SHP77 treated with DMSO at 0.1 percent for 48 hours (cell line): ENCODE data around the gene PITHD1.
"Not testable (repeated sequence)": the region's sequence is repeated elsewhere in the genome, so short reads cannot be mapped to it uniquely, and the experiment has no call there.

Source experiments
- DNase-seq: peaks from one replicate; lab custom pipeline; 2025; lab: John Stamatoyannopoulos, UW

The PITHD1 gene

DNA sequence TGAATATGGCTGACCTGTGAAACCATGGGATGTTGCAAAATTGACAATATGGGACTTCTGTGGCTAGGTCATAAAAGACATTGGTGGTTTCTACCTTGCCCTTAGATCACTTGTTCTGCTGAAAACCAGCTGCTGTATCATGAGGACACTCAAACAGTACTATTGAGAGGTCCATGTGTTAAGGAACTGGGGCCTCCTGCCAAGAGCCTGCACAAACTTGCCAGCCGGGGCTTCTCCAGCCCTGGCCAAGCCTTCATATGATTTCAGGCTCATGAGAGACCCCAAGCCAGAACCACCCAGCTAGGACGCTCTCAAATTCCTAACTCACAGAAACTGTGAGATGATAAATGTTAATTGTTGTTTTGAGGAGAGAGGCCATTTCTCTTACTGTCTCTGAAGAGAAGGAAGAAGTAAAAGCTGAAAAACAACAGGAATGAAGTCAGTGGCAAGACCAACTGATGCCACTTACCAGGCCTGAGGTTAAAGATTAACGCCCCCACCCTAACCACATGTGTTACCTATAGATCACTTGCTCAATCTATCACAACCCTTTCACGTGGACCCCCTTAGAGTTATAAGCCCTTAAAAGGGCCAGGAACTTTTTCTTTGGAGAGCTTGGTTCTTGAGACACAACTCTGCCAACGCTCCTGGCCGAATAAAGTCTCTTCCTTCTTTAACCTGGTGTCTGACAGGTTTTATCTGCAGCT, 3.9 kb upstream of the PITHD1 start:
- DNase-seq, result no peak

DNA sequence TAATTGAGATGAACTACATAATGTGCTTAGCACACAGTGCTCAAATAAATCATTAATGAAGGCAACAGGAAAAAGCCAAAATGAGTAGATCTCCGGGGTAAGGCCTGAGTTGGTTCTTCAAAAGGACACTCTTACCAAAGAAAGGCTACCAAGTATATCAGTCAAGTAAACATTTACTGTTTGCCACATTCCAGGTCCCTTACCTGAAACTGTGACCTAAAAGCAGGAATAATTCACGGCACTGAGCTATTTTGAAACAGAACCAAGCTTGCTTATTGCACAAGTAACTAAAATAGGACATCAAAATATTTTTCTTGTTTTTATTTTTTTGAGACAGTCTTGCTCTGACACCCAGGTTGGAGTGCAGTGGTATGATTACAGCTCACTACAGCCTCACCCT, 2.0 kb upstream of the PITHD1 start:
- no peak for DNase-seq

DNA sequence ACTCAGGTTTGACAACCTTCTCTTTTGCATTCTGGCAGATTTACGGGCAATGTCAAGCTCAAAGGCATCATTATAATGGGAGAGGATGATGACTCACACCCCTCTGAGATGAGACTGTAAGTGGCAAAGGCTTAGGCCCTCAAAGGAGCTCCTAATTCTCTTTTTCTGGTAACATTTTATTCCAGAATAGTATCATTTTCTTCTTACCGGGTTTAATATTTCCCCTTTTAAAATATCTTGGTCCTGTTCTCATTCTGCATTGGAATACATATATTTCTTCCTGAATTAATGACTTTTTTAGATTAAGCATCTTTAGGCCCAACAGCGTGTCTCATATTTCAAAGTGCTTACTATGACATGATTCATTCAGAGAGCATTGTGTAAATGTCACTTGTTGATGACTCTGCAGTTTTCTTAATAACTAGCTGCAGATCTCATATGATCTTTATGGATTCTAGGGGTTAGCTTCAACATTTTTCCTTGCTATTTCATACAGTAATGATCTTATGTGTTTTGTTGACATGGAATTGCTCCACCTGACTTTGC, 1.7 kb downstream of the PITHD1 start:
- DNase-seq, result no peak

DNA sequence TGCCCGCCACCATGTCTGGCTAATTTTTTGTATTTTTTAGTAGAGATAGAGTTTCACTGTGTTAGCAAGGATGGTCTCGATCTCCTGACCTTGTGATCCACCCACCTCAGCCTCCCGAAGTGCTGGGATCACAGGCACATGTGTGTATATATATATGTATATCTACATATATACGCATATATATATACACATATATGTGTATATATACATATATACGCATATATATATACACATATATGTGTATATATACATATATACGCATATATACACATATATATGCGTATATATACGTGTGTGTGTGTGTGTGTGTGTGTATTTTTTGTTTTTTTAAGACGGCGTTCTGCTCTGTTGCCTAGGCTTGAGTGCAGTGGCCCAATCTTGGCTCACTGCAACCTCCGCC, 4.9 kb downstream of the PITHD1 start:
- DNase-seq, result not testable (repeated sequence)

DNA sequence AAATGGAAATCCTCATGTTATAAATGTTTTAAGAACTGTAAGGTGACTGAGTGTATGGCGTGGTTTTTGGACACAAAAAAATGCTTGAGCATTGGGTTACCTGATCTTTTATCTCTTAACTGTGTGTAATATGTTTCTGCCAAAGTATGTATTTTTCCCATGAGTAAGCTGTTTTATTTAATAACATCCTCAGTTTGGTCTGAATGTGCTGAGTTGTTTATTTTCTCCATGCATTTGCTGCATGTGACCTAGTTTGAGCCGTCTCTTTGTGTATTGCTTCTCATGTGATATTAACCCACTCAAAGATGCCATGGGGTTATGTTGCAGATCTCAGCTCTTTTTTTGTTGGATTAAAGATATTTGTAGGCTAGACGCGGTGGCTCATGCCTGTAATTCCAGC, 6.6 kb downstream of the PITHD1 start:
- DNase-seq, result no peak

DNA sequence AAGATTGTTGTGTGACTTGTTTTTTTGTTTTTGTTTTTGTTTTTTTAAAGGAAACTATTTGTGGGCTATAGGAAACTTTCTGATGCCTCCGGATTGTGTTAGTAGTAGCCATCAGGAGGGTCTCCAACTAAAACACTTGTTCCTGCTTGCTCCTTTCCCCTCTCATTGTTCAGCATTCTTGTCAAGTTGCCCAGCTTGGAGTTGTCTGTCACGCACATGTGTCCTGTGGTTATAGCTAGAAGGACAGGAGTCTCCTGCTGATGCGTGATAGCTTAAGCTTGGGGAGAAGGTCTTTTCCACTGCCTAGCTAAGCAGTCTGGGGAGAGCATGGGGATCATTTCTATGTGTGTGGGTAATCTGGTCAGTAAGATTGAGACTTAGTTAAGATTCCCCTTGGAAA, 9.5 kb downstream of the PITHD1 start:
- no peak for DNase-seq

DNA sequence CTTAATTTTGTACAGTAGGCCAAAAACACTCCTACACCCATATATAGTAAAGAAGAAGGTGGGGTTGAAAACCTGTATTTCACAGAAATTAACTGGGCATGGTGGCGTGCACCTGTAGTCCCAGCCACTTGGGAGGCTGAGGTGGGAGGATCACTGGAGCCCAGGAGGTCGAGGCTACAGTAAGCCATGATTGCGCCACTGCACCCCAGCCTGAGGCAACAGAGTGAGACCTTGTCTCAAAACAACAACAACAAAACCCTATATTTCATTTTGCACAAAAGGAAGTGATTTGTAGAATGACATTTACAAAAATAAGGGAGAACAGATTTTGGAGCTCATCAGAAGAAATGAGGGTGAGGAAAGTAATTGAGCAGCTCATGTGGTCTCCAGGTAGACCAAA, 10.5 kb downstream of the PITHD1 start:
- no peak for DNase-seq

DNA sequence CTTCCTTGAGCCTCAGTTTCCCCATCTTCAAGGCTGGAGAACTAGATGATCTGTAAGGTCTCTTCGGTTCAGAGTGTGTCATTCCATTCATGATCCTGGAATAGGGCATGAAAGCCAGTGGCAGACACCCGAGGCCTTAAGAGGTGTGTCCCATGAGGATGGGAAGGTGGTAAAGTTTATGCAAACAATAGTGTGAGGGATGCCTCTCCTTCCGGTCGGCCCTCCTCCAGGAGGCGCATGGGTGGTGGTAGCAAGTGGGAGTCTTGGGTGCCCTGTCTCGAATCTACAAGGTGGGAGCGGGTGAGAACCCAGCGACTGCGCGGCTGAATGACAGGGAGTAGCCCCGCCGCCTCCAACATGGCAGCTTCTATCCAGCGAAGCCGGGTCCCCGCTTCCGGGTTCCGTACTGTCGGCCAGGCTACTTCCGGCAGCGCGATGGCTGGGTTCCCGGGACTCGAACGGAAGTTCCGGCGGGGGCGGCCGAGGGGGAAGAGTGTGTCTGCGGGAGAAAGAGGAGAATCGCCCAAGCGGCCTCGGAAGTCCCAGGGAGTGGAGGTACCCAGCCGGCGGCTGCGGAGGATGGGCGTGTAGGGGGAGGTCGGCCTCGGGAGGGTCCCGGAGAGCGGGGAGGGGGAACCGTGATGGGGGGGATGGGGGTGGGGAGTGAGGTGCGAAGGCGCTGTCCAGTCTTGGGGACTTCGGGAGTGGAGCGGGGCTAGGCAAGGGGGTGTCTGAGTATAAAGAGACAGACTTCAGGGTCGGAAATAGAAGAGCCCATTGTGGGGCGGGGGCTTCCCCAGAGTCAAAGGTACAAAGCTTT, 12.7 kb downstream of the PITHD1 start, which contains the start of gene LYPLA2:
TSS of gene LYPLA2 (plus strand) at position 450 of the 820 bp plus-strand sequence. CDS start 1,538 bp downstream, outside the sequence.
- DNase-seq, result peak; percentile 75

DNA sequence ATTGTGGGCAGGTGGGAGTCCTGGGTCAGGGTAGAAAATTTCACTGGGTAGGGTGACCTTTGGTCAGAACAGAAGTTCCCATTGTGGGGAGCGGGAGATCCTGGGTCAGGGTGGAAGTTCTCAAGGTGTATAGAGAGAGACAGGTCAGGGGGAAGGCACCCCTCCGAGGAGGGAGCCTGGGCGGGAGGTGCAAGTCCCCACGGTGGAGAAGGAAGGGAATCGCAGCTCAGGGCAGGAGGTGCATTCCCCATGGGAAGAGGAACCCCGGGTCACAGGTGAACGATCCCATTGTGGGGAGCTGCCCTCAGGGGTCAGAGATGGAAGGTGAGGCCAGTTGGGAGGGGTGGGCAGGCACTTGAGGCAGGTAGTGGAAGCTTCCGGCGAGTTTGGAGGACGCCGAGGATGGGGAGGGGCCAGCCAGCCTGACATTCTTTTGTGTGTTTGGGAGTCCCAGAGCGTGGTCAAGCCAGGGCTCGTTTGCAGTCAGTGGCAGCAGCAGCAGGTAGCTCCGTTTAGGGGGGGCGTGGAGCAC, 13.4 kb downstream of the PITHD1 start:
- DNase-seq, result no peak

DNA sequence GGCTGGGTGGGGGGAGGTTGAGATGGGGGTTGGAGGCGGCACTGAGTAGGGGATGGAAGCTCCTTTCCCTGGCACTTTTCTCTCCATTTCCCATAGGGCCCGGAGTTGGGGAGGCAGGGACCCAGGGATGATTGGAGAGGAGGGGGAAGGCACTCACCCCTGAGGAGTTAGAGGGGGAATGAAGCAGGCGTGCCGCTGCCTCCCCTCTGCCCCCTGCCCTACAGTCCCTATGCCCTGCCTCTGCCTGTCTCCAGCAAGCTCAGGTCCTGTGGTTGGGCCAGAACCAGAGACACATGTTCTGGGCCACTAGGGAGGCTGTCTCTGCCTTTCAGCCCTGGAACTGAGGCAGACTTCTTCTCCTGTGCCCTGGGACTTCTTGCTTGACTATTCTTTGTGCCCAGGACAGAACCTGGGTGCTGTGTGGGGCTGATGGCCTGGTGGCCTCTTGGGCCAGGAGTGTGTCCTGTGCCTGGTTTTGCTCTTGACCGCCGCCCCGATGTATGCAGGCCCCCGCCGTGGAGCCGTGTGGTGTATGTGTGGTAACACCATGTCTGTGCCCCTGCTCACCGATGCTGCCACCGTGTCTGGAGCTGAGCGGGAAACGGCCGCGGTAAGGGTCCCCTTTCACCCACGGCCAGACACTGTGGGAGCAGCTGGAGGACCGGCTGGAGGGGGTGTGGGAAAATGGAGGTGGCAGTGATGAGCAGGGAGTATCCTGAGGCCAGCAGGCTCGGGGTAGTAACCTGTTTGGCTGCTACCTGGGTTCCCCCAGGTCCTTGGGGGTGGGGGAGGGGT, 14.1 kb downstream of the PITHD1 start:
- DNase-seq, result no peak

DNA sequence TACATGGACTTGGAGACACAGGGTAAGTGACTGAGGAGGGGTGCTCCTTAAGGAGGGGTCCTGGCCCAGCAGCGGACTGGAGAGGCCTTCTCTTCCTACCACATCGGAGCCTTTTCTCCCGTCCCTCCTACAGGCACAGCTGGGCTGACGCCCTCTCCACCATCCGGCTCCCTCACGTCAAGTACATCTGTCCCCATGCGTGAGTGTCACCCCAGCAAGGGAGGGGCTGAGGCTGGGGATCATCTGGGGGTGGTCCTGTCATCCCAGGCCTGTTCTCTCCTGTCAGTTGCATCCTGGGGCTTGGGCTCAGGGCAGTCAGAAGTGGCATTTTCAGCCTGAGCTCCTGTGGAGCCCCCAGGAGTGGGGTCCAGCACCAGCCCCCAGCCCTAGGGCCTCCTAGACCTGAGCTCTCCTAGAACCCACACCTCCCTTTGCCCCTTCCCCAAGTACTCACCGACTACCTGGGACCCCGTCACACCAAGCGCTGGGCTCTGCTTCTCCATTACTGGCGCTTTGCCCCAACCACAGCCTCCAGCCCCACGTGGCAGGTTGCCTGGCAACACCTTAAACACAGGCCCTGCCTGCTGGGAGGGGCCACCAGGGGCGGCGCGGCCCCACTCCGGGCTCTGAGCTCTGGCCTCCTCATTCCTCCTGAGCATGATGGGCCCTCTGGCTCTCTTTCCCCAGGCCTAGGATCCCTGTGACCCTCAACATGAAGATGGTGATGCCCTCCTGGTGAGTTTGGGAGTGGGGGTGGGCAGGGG, 15.0 kb downstream of the PITHD1 start:
- no peak for DNase-seq

DNA sequence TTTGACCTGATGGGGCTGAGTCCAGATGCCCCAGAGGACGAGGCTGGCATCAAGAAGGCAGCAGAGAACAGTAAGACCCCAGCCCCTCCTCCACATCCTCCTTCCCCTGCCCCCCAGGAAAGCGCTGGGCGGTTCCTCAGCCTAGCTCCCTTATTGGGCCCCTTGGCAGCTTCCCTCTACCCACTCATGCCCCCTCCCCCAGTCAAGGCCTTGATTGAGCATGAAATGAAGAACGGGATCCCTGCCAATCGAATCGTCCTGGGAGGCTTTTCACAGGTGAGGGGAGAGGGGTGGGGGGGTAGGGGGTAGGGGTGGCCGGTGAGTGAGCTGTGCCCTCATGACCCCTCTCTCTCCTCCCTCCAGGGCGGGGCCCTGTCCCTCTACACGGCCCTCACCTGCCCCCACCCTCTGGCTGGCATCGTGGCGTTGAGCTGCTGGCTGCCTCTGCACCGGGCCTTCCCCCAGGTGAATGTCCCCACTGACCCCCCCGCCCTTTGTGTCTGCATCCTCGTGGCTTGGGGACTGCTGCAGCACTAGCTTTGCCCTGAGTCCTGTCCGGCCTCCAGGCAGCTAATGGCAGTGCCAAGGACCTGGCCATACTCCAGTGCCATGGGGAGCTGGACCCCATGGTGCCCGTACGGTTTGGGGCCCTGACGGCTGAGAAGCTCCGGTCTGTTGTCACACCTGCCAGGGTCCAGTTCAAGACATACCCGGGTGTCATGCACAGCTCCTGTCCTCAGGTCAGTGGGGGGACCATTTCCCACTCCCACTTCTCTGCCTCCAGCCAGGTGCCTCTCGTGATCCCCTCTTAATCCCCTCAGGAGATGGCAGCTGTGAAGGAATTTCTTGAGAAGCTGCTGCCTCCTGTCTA, 15.9 kb downstream of the PITHD1 start:
- DNase-seq, result no peak

DNA sequence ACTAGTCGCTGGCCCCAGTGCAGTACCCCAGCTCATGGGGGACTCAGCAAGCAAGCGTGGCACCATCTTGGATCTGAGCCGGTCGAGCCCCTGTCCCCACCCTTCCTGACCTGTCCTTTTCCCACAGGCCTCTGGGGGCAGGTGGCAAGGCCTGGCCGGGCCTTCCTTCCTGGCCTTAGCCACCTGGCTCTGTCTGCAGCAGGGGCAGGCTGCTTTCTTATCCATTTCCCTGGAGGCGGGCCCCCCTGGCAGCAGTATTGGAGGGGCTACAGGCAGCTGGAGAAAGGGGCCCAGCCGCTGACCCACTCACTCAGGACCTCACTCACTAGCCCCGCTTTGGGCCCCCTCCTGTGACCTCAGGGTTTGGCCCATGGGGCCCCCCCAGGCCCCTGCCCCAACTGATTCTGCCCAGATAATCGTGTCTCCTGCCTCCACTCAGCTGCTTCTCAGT, 16.5 kb downstream of the PITHD1 start:
- not testable (repeated sequence) for DNase-seq

DNA sequence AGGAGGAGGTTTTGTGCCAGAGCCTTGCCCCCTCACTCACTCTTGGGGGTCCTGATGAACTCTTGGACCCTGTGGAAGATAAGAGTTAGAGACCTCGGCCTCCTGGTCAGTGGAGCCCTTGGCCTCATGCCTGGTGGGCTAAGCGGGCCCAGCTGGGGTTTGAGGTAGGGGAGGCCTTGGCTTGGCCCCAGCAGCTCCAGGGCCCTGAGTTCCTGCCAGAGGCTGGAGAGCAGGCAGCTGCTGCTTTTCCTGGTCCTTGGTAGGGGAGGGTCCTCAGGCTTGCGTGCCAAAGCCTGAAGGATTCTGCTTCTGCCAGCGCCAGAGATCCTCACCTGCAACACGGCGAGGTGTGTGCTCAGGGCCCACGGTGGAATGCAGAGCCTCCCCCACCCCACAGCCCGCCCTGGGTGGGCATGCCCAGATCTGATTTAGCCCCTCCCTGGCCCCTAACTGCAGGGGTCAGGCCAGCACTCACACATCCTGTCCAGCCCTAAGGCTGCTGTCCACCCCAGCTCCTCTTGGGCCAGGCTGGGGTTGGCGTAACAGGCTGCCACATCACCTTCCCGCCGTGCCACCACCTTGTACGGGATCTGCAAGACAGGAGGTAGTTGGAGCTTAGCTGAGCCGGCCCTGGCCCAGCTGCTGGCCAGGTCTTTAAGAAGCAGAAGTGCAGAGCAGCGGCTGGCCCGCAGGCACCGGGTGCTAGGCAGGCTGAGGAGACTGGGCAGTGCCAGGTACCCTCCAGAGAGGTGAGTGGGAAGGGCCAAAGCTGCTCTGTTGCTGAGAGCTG, 17.7 kb downstream of the PITHD1 start:
- DNase-seq, result no peak

DNA sequence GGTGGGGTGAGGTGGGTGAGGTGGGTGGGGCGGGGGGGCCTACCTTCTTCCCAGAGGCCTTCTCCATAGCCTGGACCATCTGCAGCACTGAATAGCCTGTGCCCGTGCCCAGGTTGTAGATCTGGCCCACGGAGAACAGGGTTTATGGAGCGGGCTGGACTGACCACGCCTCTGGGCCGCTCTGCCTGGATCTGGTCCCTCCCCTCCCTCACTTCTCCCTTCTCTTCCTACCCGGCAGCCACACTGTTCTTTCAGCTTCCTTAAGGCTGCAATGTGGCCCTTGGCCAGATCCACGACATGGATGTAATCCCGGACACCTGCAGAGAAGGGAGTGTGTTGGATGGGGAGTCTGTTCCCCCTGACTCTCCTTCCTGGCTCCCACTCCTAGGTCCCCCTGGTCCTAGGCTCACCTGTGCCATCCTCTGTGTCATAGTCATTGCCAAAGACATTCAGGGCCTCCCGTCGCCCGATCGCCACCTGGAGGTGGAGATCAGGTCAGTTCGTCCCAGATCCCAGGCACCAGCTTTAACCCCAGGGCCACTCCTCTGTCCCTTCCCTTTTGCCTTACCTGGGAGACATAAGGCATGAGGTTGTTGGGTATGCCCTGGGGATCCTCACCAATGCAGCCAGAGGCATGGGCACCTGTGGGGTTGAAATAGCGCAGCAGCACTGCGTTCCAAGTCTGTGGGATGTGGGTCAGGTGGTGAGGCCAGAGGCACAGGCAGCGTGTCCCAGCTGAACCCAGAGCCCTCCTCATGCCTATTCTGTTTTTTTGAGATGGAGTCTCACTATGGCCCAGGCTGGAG, 18.5 kb downstream of the PITHD1 start:
- no peak for DNase-seq

DNA sequence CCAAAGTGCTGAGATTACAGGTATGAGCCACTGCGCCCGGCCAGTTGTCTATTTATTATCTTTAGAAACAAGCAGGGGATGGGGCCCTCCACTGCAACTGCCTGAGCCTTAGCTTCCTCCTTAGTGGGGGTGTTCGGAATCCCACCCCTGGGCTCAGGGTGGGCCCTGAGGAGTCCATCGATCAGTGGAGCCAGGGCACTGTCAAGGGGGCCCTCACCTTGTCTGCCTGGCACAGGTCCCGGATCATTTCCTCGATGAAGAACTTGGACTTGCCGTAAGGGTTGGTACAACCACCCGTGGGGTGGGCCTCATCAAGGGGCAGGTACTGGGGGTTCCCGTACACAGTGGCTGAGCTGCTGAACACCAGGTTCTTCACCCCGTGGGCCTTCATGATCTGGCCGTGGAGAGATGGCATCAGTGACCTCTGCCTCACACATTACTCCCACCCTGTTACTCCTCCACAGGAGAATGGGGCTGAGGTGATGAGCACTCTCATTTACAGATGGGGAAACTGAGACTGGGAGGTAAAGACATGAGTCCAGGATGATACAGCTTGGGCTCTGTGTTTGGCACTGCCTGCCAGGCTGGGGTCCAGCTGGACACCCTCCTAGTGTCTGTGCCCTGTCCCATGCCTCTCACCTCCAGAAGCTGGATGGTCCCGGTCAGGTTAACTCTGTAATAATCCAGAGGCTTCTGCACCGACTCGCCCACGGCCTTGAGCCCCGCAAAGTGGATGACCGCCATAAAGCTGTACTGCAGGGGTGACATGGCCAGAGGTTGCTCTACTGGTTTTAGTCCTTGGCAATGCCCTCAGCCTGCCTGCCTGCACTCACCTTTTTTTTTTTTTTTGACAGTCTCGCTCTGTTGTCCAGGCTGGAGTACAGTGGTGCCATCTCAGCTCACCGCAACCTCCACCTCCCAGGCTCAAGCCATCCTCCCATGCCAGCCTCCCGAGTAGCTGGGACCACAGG, 19.5 kb downstream of the PITHD1 start:
- DNase-seq, result no peak

DNA sequence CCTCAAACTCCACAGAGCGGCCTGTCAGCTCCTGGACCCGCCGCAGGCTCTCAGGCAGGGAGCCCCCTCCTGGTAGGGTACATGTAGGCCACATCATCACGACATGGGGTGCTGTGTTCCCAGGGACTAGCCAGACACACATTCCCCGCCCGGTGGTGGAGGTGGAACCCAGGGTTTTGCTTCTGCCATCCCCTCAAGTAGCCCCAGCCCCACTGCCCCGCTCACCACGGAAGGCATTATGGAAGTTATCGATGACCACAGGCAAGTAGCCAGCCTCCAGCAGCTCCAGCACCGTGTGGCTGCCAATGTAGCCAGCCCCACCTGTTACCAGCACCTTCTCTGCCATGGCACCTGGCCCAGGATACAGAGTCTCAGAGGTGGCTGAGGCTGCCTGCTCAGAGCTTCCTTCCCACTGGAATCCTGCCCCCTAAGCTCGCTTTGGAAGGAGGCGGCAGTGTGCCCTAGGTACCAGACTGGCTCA, 20.5 kb downstream of the PITHD1 start:
- no peak for DNase-seq
